AML-193 (cell line): ENCODE measurements around the gene GAL.

ENCODE experiments used
- DNase-seq, 2 experiments: peaks; one replicate each; lab custom pipeline; 2025; lab: John Stamatoyannopoulos, UW

The GAL gene

GRCh38 chr11:68680541-68681231, 3.7 kb upstream of the GAL start:
- DNase-seq: no peak

GRCh38 chr11:68682531-68682961, 1.8 kb upstream of the GAL start:
- no peak for DNase-seq

GRCh38 chr11:68683121-68683520, 1.2 kb upstream of the GAL start:
- no peak for DNase-seq

- DNase-seq: no peak
Measured at GRCh38 chr11:68683536-68684384, 584 bp upstream of the GAL start.

- no peak for DNase-seq
Measured at GRCh38 chr11:68685656-68686380, 1.5 kb downstream of the GAL start.

- no peak for DNase-seq
Measured at GRCh38 chr11:68686486-68686885, 2.1 kb downstream of the GAL start.

DNA sequence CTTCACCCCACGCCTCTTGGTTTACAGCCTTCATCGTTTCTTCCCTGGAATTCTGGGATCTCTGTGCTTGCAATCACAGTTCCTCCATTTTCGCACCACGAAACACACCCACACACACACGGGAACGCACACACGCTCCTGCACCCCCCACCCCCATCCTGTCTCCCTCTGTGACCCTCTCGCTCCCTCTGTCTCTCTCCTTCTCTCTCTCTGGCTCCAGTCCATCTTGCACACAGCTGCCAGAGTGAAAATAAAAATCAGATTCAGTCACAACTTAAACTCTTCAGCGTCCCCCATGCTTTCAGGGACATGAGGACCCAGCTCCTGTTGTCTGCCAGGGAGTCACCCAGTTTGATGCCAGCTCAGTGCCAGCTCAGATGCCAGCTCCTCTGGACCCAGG, 3.0 kb downstream of the GAL start:
- DNase-seq: no peak

GRCh38 chr11:68687986-68688385, 3.6 kb downstream of the GAL start:
- no peak for DNase-seq

- no peak for DNase-seq
Measured at GRCh38 chr11:68688881-68689280, 4.5 kb downstream of the GAL start.

- no peak for DNase-seq
Measured at GRCh38 chr11:68689737-68690625, 5.6 kb downstream of the GAL start.

DNA sequence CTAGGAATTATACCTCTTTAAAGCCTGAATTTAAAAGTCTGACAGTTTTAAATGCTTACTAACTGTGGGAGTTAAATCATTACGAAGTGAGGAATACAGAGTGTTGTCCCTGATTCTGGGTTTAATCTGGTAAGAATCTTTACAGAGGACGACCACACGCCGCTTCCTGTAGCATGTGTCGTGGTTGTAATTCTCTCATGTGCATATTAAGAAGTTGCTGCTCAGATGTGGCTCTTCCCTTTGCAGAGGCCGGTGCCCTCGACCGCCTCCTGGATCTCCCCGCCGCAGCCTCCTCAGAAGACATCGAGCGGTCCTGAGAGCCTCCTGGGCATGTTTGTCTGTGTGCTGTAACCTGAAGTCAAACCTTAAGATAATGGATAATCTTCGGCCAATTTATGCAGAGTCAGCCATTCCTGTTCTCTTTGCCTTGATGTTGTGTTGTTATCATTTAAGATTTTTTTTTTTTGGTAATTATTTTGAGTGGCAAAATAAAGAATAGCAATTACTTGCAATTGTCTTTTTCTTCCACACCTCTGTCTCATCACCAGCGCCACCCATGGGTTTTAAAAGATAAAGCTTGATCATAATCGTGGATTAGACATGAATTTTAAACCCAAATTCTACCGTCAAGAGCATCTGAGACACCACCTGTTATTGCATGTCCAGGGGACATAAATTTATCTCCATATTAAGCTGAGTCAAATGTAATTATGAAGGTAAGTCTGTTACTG, 6.5 kb downstream of the GAL start:
- peak in 1 of 2 experiments; percentile 2 for DNase-seq

DNA sequence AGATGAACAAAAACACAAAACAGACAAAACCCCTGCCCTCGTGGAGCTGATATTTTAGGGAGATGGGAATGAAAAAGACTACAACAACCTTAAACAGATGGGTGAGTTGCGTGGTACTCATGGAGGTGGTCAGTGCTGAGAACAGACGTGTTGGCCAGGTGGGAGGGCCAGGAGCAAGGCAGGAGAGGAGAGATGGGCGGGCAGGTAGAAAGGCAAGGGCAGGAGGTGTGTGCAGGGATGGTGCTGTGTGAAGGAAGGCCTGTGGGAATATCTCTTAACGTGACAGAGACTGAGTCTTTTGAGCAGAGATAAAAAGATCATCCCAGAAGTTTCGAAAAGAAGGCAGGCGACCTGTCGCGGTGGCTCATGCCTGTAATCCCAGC, 7.0 kb downstream of the GAL start:
- DNase-seq: no peak

DNA sequence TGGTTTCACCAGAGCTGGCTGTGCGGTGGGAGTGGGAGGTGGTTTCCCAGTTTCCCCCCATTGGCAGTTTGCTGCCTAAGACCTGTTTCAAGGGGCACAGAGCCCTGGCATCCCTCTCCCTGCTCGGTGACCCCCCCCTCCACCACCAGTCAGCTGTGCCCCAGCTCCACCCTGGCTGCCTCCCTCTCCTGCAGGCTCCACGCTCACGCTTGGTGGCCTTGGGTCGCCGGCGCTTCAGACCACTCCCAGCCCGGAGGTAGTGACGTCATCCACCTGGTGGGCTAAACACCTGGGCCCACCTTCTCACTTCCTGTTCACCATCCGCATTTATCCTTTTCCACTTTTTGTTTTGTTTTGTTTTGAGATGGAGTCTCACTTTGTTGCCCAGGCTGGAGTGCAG, 7.8 kb downstream of the GAL start:
- no peak for DNase-seq

GRCh38 chr11:68692871-68693483, 8.6 kb downstream of the GAL start:
- no peak for DNase-seq

DNA sequence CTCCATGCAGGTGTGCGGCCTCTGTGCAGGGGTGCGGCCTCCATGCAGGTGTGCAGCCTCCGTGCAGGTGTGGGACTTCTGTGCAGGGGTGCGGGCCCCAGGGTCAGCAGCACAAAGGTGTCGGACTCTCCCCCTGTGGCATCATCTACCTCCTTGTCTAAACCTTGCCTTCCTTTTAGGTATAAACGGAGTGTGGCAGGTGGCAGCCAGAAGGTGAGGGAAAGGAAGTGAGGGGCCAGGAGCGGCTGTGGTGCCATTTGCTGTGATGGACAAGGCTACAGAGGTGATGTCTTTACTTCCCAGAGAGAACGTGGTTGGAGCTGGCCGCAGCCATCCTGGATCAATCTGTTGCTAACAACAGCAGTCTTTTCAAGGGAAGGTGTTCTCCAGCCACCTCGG, 9.1 kb downstream of the GAL start:
- no peak for DNase-seq

DNA sequence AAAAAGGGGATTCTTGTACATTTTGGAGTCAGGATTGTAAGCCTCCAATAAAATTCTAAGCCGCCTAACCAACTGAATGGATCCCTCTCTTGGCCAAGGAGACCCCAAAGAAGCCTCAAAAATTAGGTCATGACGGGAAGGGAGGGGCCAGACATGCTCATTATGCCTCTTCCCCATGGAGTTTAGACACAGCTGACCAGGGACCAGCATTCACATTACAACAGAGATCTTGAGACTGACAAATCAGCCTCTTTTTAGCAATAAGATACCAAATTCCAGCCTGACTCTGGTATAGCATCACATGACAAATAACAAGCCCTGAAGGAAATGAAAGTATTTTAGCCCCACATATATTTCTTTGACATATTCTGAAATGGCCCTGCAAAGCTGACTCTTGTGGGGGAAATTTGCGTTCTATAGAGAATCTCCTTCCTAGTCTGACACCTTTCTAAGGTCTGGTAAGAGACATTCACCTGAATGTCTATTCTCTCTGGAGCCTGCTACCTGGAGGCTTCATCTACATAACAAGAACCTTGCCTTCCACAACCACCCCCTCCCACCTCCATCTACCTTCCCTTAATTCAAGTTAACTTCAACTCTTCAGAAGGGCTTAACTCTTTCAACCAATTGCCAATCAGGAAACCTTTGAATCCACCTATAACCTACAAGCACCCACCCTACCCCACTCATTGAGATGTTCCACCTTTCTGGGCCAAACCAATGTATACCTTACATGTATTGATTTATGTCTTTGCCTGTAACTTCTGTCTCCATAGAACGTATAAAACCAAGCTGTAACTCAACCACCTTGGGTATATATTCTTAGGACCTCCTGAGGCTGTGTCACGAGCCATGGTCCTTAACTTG, 10.3 kb downstream of the GAL start:
- DNase-seq: no peak

GRCh38 chr11:68695531-68695930, 11.2 kb downstream of the GAL start:
- no peak for DNase-seq

DNA sequence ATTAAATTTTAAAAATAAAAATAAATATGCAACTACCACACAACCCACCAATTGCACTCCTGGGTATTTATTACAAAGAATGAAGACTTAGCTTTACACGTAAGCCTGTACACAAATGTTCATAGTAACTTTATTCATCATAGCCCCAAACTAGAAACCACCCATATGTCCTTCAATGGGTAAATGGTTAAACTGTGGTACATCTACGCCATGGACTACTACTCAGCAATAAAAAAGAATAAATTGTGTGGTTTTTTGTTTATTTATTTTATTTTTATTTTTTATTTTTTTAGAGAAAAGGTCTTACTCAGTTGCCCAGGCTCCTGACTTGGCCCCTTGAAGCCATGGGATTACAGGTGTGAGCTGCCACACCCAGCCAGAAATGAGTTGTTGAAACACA, 14.6 kb downstream of the GAL start:
- DNase-seq: no peak

GRCh38 chr11:68704887-68705286, 20.5 kb downstream of the GAL start:
- DNase-seq: no peak

- no peak for DNase-seq
Measured at GRCh38 chr11:68707527-68707926, 23.2 kb downstream of the GAL start.
